T-helper 1 cell treated with Interleukin-12 subunit alpha and Interleukin-12 subunit beta and Interleukin-4 antibody, amounts not matched to agents 30 μg/mL and 1 μg/mL, for 36 hours (primary cell): ENCODE results near the gene ORM1.
"Not testable (repeated sequence)": the region's sequence is repeated elsewhere in the genome, so short reads cannot be mapped to it uniquely, and the experiment has no call there.

Experiments used
- H3K27ac Mint-ChIP-seq: one replicate; pipeline ENCODE4 v1.8.0; 2021; ENCODE audit warnings: mild to moderate bottlenecking, mixed read lengths
- H3K27me3 Mint-ChIP-seq: one replicate; pipeline ENCODE4 v1.8.0; 2021; ENCODE audit warnings: low read depth, mixed read lengths
- H3K36me3 Mint-ChIP-seq: one replicate; pipeline ENCODE4 v1.8.0; 2021; ENCODE audit warnings: low read depth, mixed read lengths
- H3K4me1 Mint-ChIP-seq: one replicate; pipeline ENCODE4 v1.8.0; 2021; ENCODE audit warnings: low read depth, mixed read lengths
- H3K4me3 Mint-ChIP-seq: one replicate; pipeline ENCODE4 v1.8.0; 2021; ENCODE audit warnings: mild to moderate bottlenecking, moderate library complexity, mixed read lengths
- H3K9me3 Mint-ChIP-seq: one replicate; pipeline ENCODE4 v1.8.0; 2021; ENCODE audit warnings: mixed read lengths

ORM1 gene

DNA sequence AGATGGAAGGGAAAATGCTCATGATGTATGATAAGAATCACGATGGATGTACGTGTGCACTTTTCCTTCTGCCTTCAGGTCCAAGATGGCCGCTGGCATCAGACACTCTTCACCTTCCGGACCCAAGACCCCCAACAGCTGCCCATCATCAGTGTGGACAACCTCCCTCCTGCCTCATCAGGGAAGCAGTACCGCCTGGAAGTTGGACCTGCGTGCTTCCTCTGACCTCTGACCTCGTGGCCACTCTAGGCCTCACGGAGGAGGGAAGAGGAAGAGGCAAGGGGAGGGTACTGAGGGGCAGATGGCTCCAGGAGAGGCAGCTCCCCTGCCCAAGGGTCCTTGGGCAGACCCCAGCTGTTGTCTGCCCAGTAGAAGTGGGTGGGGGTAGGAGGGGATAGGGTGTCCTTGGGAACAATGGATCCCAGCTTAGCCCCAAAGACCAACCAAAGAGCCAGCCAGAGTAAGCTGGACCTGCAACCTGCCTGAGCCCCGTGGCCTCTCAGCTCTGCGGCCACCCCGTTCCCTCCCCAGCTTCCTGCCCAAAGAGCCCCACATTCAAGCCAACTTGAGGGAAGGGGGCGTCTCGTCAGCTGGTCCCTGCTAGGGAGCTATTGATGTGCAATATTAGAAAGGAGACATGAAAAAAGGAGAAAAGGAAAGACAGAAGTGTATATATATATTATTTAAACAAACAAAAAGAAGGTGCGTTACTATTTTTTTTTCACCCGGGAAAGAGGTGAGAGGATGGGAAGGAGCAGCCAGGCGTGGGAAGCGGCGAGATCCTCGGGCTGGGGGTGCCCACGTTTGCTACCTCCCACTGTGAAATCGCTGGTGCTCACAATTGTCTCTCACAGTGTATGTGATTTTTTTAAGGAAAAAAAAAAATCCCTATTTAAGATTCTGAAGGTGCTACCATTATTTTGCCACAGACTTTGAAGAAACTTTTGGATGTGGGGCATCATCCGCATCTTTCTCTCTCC, 12.1 kb upstream of the ORM1 start:
- Mint-ChIP-seq H3K27ac (no peak overlapping the region), H3K9me3 (no peaks in the 10 kb centered on the region), H3K27me3 (no peaks in the 10 kb centered on the region), H3K4me3 (no peak overlapping the region), H3K36me3 (no peaks in the 10 kb centered on the region), H3K4me1 (no peaks in the 10 kb centered on the region)

GRCh38 chr9:114311571-114312512, 11.1 kb upstream of the ORM1 start:
- Mint-ChIP-seq H3K36me3 (no peaks in the 10 kb centered on the region), H3K4me1 (no peaks in the 10 kb centered on the region), H3K27ac (no peak overlapping the region), H3K9me3 (no peaks in the 10 kb centered on the region), H3K27me3 (no peaks in the 10 kb centered on the region), H3K4me3 (no peak overlapping the region)

DNA sequence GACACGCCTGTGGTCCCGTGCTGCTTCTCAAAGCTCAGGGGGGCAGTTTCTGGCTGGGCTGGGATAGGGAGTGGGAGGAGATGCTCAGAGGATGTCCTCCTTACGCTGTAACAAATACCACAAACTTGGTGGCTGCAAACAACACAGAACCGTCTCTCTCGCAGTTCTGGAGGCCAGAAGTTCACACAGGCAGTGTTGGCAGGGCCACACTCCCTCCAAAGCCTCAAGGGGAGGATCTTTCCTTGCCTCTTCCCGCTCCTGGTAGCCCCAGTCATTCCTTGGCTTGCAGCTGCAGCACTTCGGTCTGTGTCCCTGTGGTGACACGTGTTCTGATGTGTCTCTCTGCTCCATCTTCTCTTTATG, 10.4 kb upstream of the ORM1 start:
- Mint-ChIP-seq H3K9me3 (no peaks in the 10 kb centered on the region), H3K36me3 (no peaks in the 10 kb centered on the region), H3K27me3 (no peaks in the 10 kb centered on the region), H3K4me1 (no peaks in the 10 kb centered on the region), H3K27ac (no peak overlapping the region), H3K4me3 (no peak overlapping the region)

GRCh38 chr9:114313186-114313585, 9.7 kb upstream of the ORM1 start:
- Mint-ChIP-seq H3K4me3 (no peak overlapping the region), H3K27ac (no peak overlapping the region), H3K36me3 (no peaks in the 10 kb centered on the region), H3K27me3 (no peaks in the 10 kb centered on the region), H3K9me3 (no peaks in the 10 kb centered on the region), H3K4me1 (peaks cover 2% of the 10 kb centered on the region)

DNA sequence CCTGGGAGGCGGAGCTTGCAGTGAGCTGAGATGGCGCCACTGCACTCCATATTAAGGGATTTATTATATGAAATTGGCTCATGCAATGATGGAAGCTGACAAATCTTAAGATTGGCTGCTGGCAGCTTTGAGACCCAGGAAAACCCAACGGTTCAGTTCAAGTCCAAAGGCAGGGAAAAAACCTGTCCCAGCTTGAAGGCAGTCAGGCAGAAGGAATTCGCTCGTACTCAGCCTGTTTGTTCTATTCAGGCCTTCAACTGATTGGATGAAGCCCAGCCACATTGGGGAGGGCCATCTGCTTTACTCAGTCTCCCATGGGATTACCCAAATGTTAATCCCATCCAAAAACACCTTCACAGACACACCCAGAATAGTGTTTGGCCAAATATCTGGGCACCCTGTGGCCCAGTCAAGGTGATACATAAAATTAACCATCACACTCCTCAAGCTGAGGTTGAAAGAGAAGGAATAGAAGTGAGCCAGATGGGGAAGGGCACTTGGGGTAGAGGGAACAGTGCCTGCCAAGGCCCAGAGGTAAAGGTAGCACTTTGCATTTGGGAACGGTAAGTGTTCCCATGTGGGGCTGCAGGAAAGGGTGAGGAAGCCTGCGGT, 8.5 kb upstream of the ORM1 start:
- H3K27me3 Mint-ChIP-seq = no peaks in the 10 kb centered on the region
- no peaks in the 10 kb centered on the region for H3K9me3 Mint-ChIP-seq
- H3K4me1 Mint-ChIP-seq = peaks cover 2% of the 10 kb centered on the region
- H3K27ac Mint-ChIP-seq = no peak overlapping the region
- H3K36me3 Mint-ChIP-seq = no peaks in the 10 kb centered on the region
- no peak overlapping the region for H3K4me3 Mint-ChIP-seq

GRCh38 chr9:114314881-114315722, 7.8 kb upstream of the ORM1 start:
- Mint-ChIP-seq H3K27ac (no peak overlapping the region), H3K4me1 (peaks cover 2% of the 10 kb centered on the region), H3K4me3 (no peak overlapping the region), H3K36me3 (no peaks in the 10 kb centered on the region), H3K9me3 (no peaks in the 10 kb centered on the region), H3K27me3 (no peaks in the 10 kb centered on the region)

GRCh38 chr9:114315723-114316363, 7.1 kb upstream of the ORM1 start:
- Mint-ChIP-seq H3K9me3 (no peaks in the 10 kb centered on the region), H3K4me3 (no peak overlapping the region), H3K4me1 (peaks cover 2% of the 10 kb centered on the region), H3K27ac (no peak overlapping the region), H3K27me3 (no peaks in the 10 kb centered on the region), H3K36me3 (no peaks in the 10 kb centered on the region)

GRCh38 chr9:114316605-114317230, 6.2 kb upstream of the ORM1 start:
- Mint-ChIP-seq H3K4me3 (no peak overlapping the region), H3K36me3 (no peaks in the 10 kb centered on the region), H3K4me1 (peaks cover 2% of the 10 kb centered on the region), H3K27ac (no peak overlapping the region), H3K9me3 (no peaks in the 10 kb centered on the region), H3K27me3 (no peaks in the 10 kb centered on the region)

DNA sequence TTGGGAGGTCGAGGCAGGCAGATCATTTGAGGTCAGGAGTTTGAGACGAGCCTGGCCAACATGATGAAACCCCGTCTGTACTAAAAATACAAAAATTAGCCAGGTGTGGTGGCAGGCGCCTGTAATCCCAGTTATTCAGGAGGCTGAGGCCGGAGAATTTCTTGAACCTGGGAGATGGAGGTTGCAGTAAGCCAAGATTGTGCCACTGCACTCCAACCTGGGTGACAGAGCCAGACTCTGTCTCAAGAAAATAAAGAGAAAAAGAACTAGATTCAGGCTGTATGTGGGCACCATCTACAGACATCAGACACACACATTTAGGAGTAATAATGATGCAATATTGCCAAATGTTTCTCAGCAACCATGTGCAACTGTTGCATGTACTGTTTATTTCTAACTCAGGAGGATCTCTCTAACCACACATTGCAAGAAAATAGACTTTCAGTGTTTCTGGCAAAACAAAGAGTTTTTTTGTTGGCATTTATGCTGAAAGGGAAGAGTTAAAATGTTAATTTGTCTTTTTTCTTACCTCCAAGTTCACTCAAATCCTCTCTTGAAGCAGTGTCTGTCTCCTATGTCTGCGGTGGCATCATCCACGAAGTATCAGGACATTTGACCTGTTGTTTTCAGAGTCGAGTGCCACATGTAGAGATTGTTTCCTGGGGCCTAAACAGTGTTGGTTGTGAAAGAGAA, 5.1 kb upstream of the ORM1 start:
- Mint-ChIP-seq H3K4me1 (peaks cover 2% of the 10 kb centered on the region), H3K9me3 (no peaks in the 10 kb centered on the region), H3K36me3 (no peaks in the 10 kb centered on the region), H3K4me3 (no peak overlapping the region), H3K27ac (no peak overlapping the region), H3K27me3 (no peaks in the 10 kb centered on the region)

GRCh38 chr9:114318416-114318815, 4.5 kb upstream of the ORM1 start:
- H3K27ac Mint-ChIP-seq = no peak overlapping the region
- H3K27me3 Mint-ChIP-seq = no peaks in the 10 kb centered on the region
- H3K4me1 Mint-ChIP-seq = peaks cover 2% of the 10 kb centered on the region
- H3K9me3 Mint-ChIP-seq = no peaks in the 10 kb centered on the region
- no peak overlapping the region for H3K4me3 Mint-ChIP-seq
- H3K36me3 Mint-ChIP-seq = no peaks in the 10 kb centered on the region

DNA sequence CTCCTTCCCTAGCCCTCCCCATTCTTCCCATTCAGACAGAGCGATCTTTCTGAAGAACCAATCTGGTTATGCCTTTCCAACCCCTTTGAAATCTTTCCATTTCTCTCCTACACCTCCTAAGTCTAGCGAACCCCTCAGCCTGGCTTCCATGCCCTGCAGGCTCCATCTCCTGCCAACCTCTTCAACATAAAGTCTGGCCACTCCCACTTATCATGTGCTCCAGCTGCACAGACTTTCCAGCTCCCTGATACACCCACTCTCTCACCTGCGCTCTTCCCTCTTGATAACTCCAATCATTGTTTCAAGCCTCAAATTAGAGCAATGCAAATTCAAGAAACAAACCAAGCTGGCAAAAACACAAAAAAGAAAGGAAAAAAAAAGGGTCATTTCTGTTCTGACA, 3.8 kb upstream of the ORM1 start:
- Mint-ChIP-seq H3K27me3 (no peaks in the 10 kb centered on the region), H3K4me3 (no peak overlapping the region), H3K27ac (no peak overlapping the region), H3K9me3 (no peaks in the 10 kb centered on the region), H3K4me1 (peaks cover 2% of the 10 kb centered on the region), H3K36me3 (no peaks in the 10 kb centered on the region)

DNA sequence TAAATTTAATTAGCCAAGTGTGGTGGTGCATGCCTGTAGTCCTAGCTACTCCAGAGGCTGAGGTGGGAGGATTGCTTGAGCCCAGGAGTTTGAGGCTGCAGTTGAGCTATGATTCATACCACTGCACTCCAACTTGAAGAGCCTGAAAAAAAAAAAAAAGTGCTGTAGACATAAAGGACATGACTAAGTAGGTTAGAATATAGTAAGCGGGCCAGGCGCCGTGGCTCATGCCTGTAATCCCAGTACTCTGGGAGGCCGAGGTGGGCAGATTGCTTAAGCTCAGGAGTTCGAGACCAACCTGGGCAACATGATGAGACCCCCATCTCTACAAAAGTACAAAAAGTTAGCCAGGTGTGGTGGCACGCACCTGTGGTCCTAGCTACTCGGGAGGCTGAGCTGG, 2.2 kb upstream of the ORM1 start:
- H3K4me1 Mint-ChIP-seq, H3K36me3 Mint-ChIP-seq, H3K9me3 Mint-ChIP-seq, H3K27me3 Mint-ChIP-seq, H3K27ac Mint-ChIP-seq, H3K4me3 Mint-ChIP-seq: not testable (repeated sequence)

- H3K27ac Mint-ChIP-seq = no peak overlapping the region
- H3K27me3 Mint-ChIP-seq = no peaks in the 10 kb centered on the region
- no peaks in the 10 kb centered on the region for H3K36me3 Mint-ChIP-seq
- H3K4me3 Mint-ChIP-seq = no peak overlapping the region
- no peaks in the 10 kb centered on the region for H3K9me3 Mint-ChIP-seq
- peaks cover 2% of the 10 kb centered on the region for H3K4me1 Mint-ChIP-seq
These were observed 1.1 kb upstream of the ORM1 start for GRCh38 chr9:114321759-114322158.
